Naive thymus-derived CD8-positive, alpha-beta T cell (primary cell): ENCODE results near the gene TRERF1. TPM values are rescaled to one million over a fixed set of nuclear protein-coding genes. Genes with fewer than 3 reads are reported as not detected.
A peak's percentile ranks its signal among the peaks of the same experiment; 100 is the strongest.
"Not testable (repeated sequence)": the region's sequence is repeated elsewhere in the genome, so short reads cannot be mapped to it uniquely, and the experiment has no call there.

Experiments used
- ATAC-seq, 2 donors: fragments of 150-1000 bp; cut with Tn5 transposase in 1 of 2; sonication (Bioruptor Pico), chemical (Tn5 transposase) in 1 of 2; 1 replicate in 1 of 2; 2 replicates in 1 of 2; pipeline ENCODE4 v1.10.0; 2021; ENCODE audit warnings: mild to moderate bottlenecking in 2 of 2, moderate library complexity in 2 of 2
- POLR2A ChIA-PET: fragments of 350-600 bp; sonication (Branson Sonifier 250); formaldehyde crosslinking; loops from one replicate; lab custom pipeline; 2021; ENCODE audit warnings: antibody characterized with exemption; lab: Charles Lee
- DNase-seq, 10 donors: peaks; one replicate each; pipeline versions ENCODE4 v3.0.0 to v3.0.0-alpha.2; 2020 to 2022
- H3K27ac Mint-ChIP-seq, 10 donors: one replicate each; pipeline ENCODE4 v1.8.0; 2020 to 2022; ENCODE audit warnings: mild to moderate bottlenecking in 10 of 10, mixed read lengths in 10 of 10, moderate library complexity in 4 of 10, inconsistent platforms in 1 of 10
- H3K27me3 Mint-ChIP-seq, 5 donors: one replicate each; pipeline ENCODE4 v1.8.0; 2021 to 2022; ENCODE audit warnings: mixed read lengths in 5 of 5
- H3K36me3 Mint-ChIP-seq, 3 donors: one replicate each; pipeline ENCODE4 v1.8.0; 2020 to 2022; ENCODE audit warnings: mixed read lengths in 3 of 3, mild to moderate bottlenecking in 2 of 3, inconsistent platforms in 1 of 3
- H3K4me1 Mint-ChIP-seq, 4 donors: one replicate each; pipeline ENCODE4 v1.8.0; 2021 to 2022; ENCODE audit warnings: mixed read lengths in 4 of 4
- H3K4me3 Mint-ChIP-seq, 10 donors: one replicate each; pipeline ENCODE4 v1.8.0; 2020 to 2022; ENCODE audit warnings: mild to moderate bottlenecking in 10 of 10, mixed read lengths in 10 of 10, moderate library complexity in 6 of 10, inconsistent platforms in 1 of 10
- H3K9me3 Mint-ChIP-seq, 9 donors: one replicate each; pipeline ENCODE4 v1.8.0; 2020 to 2022; ENCODE audit warnings: mixed read lengths in 9 of 9, mild to moderate bottlenecking in 3 of 9, inconsistent platforms in 1 of 9, moderate library complexity in 1 of 9
- polyA plus RNA-seq, 3 donors: library from polyadenylated mRNA; unstranded; fragments of 300-500 nt; fragmentation: Illumina TruSeq; gene quantifications; one replicate each; pipeline ENCODE4 v1.2.3, GENCODE V29; 2021
- total RNA-seq, 8 experiments: library from RNA in 2 of 8; stranded (reverse) in 2 of 8; gene quantifications; one replicate each; pipeline ENCODE4 v1.2.3 and lab custom pipeline; 2021 to 2026

TRERF1 gene
- total and polyA plus RNA-seq, 5 experiments from 2014 or later = 3.8 to 18.2 (median 7.1) TPM

DNA sequence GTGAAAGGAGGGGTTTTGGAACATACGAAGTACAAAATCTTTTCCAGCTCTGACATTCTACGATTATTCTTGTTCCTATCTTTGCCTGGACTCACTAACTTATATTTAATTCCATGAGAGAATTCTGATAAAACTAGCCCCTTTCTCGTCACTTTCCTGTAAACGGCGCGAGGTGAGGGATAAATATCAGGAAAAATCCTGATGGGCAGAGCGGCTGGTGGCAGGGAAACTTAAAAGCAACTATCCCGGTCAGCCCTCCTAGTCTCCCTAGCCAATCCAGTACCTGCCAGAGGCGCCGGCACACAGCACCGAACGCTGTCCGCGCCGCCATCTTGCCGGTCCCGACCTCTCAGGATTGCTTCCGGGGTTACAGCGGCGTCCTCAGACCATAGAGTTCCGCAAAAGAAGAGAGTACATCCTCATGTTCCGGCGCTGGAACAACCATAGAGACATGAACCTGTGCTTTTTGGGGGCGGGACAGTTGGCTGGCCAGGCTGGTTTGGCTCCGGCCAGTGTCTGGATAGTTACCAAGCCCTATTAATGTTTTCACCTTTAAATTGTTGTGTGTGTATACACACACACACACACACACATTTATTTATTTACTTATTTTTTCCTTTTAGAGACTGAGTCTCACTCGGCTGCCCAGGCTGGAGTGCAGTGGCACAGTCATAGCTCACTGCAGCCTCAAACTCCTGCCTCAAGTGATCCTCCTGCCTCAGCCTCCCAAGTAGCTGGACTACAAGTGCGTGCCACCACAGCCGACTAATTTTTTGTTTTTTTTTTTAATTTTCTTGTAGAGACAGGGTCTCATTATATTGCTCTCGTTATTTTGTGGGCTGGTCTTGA is 234.0 kb downstream of the TRERF1 start, which contains the start of gene MRPS10:
TSS of gene MRPS10 (minus strand) at position 343 of the 849 bp plus-strand sequence. CDS start at position 331, 12 bp downstream.
- peak; percentile 81 to 96 (median 88) for DNase-seq
- H3K36me3 Mint-ChIP-seq = peaks cover 0 to 19% (median 4%) of the 10 kb centered on the region in 3 donors
- no peaks in the 10 kb centered on the region for H3K27me3 Mint-ChIP-seq
- POLR2A ChIA-PET = interaction anchor here (0.6 to 1.4 kb wide), 6 partner anchors 27 to 484 kb away, joined by 3 to 6 read pairs (median 3); partner anchors contain the start of genes TOMM6 and TRERF1
- no peaks in the 10 kb centered on the region for H3K9me3 Mint-ChIP-seq
- H3K27ac Mint-ChIP-seq = peak within 1 kb of the TSS; percentile 93 to 99 (median 97)
- ATAC-seq = peak; percentile 99
- H3K4me1 Mint-ChIP-seq = peaks cover 8 to 32% (median 26%) of the 10 kb centered on the region in 4 donors
- peak within 1 kb of the TSS; percentile 95 to 100 (median 98) for H3K4me3 Mint-ChIP-seq

DNA sequence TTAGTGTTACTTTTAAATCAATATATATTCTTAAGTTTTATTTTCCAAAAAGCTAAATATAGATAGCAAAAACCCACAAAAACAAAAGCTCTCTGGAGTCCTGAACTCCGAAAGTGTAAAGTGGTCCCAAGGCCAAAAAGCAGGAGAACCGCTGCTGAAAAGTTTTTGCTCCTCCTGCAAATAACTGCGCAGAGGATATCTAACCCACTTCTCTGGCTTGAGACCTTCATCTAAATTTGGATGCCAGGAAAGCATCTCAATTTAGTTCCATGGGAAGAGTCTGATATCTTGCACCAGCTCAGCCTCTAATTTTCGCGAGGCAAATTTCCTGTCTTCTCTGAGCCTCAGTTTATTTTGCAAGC is 234.6 kb downstream of the TRERF1 start:
- Mint-ChIP-seq H3K36me3 (peaks cover 0 to 24% (median 4%) of the 10 kb centered on the region in 3 donors), H3K9me3 (no peaks in the 10 kb centered on the region), H3K4me1 (peaks cover 8 to 33% (median 28%) of the 10 kb centered on the region in 4 donors), H3K4me3 (peak overlapping the region; percentile 95 to 100 (median 98)), H3K27me3 (no peaks in the 10 kb centered on the region), H3K27ac (peak overlapping the region; percentile 93 to 99 (median 97))
- no peak for ATAC-seq
- POLR2A ChIA-PET = interaction anchor here (0.7 to 1.4 kb wide), 4 partner anchors 173 to 430 kb away, joined by 3 to 6 read pairs (median 4); partner anchors contain the start of genes TOMM6 and TRERF1
- no peak for DNase-seq

DNA sequence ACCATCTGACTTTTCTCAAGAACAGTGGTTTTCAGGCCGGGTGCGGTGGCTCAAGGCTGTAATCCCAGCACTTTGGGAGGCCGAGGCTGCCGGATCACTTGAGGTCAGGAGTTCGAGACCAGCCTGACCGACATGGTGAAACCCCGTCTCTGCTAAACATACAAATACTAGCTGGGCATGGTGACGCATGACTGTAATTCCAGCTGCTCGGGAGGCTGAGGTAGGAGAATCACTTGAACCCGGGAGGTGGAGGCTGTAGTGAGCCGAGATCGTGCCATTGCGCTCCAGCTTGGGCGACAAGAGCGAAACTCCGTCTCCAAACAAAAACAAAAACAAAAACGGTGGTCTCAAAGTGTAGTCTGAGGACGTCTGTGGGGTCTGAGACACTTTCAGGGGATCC is 235.2 kb downstream of the TRERF1 start:
- POLR2A ChIA-PET = interaction anchor here (0.6 to 1.4 kb wide), 5 partner anchors 173 to 429 kb away, joined by 3 to 6 read pairs (median 4); partner anchors contain the start of genes TOMM6 and UBR2
- peaks cover 8 to 33% (median 28%) of the 10 kb centered on the region in 4 donors for H3K4me1 Mint-ChIP-seq
- DNase-seq, ATAC-seq, H3K9me3 Mint-ChIP-seq, H3K27me3 Mint-ChIP-seq: not testable (repeated sequence)
- H3K4me3 Mint-ChIP-seq = peak overlapping the region; percentile 57 to 99 (median 76)
- peaks cover 0 to 30% (median 8%) of the 10 kb centered on the region in 3 donors for H3K36me3 Mint-ChIP-seq
- H3K27ac Mint-ChIP-seq = peak overlapping the region in 5 of 10 donors; percentile 18 to 85 (median 60)

DNA sequence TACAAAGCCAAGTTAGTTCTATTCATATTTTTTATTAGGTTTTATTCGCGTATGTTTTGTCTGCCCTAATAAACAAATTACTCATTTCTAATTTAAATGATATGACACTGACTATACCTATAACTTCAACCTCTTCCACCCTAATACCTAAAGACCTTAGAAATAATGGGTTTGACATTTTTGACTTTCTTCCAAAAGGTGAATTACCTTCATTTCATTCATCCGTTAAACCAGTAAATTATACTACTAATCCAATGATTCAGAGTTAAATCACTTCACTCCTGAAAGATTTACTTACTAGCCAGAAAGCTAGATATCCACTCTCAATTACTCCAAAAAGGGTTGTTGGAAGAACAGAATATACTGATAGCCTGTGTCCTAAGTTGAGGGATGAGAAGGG is 239.3 kb downstream of the TRERF1 start:
- POLR2A ChIA-PET = interaction anchor here (0.6 kb wide), 1 partner anchor 196 kb away, joined by 3 read pairs; no protein-coding TSS in a partner anchor
- H3K36me3 Mint-ChIP-seq = peaks cover 3 to 69% (median 11%) of the 10 kb centered on the region in 3 donors
- H3K4me3 Mint-ChIP-seq = no peak overlapping the region
- H3K9me3 Mint-ChIP-seq = no peaks in the 10 kb centered on the region
- no peaks in the 10 kb centered on the region for H3K27me3 Mint-ChIP-seq
- no peak for DNase-seq
- ATAC-seq = no peak
- H3K27ac Mint-ChIP-seq = peak overlapping the region in 1 of 10 donors; percentile 46
- peaks cover 5 to 29% (median 22%) of the 10 kb centered on the region in 4 donors for H3K4me1 Mint-ChIP-seq

DNA sequence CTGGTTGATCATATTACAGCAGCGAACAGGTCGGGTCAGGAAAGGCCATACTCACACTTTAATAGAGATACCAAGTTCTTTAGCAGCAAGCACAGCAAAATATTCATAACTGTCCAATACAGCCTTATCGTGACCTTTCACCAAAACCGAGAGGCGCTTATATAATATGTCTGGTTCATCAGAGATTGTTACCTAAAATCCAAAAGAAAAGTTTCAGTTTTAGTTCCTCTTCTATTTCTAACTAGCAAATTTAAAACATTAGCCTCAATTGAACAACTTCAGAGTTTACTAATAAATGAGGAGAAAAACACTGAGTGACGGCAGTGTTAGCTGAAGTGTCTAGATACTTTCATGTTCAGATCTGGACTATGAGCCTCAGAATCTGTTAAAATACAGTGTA is 240.0 kb downstream of the TRERF1 start:
- ATAC-seq (no peak), DNase-seq (no peak)
- POLR2A ChIA-PET = interaction anchor here (0.7 to 1.0 kb wide), 2 partner anchors 140 to 352 kb away, joined by 4 to 5 read pairs; partner anchors contain the start of gene UBR2
- Mint-ChIP-seq H3K4me1 (peaks cover 4 to 26% (median 19%) of the 10 kb centered on the region in 4 donors), H3K9me3 (no peaks in the 10 kb centered on the region), H3K4me3 (no peak overlapping the region), H3K36me3 (peaks cover 3 to 76% (median 11%) of the 10 kb centered on the region in 3 donors), H3K27me3 (no peaks in the 10 kb centered on the region), H3K27ac (no peak overlapping the region)

DNA sequence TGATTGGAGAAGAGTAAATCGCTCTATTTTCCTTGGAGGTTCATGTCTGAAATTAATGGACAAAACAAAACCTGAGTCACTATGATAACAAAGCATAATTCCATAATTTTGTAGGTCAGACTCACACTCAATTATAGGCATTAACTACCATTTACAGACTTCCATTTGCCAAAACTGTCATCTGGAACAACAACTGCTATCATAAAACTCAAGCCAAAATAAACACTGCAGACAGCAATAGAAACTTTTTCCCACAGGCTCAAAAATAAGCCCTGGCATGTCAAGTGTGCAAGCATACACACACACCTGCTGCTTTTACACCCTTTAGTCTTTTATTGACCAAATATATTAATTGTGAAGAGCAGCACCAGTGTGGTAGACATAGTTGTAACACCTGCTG is 241.2 kb downstream of the TRERF1 start:
- no peak for ATAC-seq

DNA sequence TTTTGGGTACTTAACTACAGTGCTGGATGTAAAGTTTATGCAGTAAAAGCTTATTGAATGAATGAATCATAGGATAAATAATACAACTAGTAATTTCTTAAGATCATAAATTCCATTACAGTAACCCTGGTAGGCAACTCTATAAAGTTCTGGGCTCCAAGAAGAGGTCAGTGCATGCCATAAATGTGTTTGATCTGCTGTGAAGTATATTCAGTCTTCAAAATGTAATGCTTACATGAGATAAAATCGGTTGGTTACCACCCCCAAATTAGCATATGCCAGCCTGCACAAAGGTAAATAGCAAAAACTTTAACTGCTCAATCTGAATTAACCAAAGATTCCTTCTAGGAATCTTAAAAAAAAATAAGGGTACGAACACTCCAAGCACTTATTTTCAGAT is 244.2 kb downstream of the TRERF1 start:
- H3K9me3 Mint-ChIP-seq, POLR2A ChIA-PET, ATAC-seq, H3K4me1 Mint-ChIP-seq, H3K4me3 Mint-ChIP-seq, H3K27me3 Mint-ChIP-seq, DNase-seq, H3K27ac Mint-ChIP-seq: not testable (repeated sequence)
- H3K36me3 Mint-ChIP-seq = peaks cover 3 to 84% (median 10%) of the 10 kb centered on the region in 3 donors

More for the DNA sequence above, 241.2 kb downstream of the TRERF1 start:
- Mint-ChIP-seq H3K36me3 (peaks cover 3 to 84% (median 13%) of the 10 kb centered on the region in 3 donors), H3K4me3 (no peak overlapping the region), H3K4me1 (peaks cover 2 to 15% (median 8%) of the 10 kb centered on the region in 4 donors), H3K9me3 (no peaks in the 10 kb centered on the region), H3K27ac (no peak overlapping the region), H3K27me3 (no peaks in the 10 kb centered on the region)
- POLR2A ChIA-PET = interaction anchor here (1.0 kb wide), 1 partner anchor 353 kb away, joined by 4 read pairs; the partner anchor contains the start of gene UBR2
- DNase-seq = no peak

DNA sequence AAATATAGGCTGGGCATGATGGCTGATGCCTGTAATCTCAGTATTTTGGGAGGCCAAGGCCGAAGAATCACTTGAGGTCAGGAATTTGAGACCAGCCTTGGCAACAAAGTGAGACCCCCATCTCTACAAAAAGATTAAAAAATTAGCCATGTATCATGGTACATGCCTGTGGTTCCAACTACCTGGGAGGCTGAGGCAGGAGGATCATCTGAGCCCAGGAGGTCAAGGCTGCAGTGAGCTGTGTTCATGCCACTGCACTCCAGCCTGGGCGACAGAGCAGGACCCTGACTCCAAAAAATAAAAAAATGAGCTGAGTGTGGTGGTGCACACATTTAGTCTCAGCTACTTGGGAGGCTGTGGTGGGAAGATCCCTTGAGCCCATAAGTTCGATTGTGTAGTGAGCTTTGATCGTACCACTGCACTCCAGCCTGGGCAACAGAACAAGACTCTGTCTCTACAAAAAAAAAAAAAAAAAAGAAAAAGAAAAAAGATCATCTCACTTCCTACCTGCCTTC is 246.9 kb downstream of the TRERF1 start:
- ATAC-seq = no peak
- no peaks in the 10 kb centered on the region for H3K27me3 Mint-ChIP-seq
- POLR2A ChIA-PET = no interaction called here

DNA sequence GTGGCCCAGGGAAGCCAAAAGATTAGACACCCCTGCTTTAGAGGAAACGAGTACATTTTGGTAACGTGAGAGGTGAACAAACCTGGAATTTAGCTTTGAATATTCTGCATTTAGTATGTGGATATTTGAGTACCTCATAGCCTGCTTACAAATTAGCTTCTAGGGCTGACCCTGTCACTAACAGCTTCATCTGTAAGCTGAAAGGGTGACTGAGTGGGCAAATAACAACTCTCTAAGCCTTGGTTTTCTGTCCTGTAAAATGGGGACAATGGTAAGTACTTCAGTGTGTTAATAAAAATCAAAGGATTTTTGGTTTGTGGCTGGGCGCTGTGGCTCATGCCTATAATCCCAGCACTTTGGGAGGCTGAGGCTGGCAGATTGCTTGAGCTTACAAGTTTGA is 248.5 kb downstream of the TRERF1 start:
- Mint-ChIP-seq H3K4me3 (no peak overlapping the region), H3K4me1 (peaks cover 0 to 4% (median 0%) of the 10 kb centered on the region in 4 donors), H3K9me3 (peaks cover 0 to 11% (median 0%) of the 10 kb centered on the region in 9 donors), H3K27ac (peak overlapping the region in 1 of 10 donors; percentile 38), H3K27me3 (no peaks in the 10 kb centered on the region), H3K36me3 (peaks cover 8 to 58% (median 10%) of the 10 kb centered on the region in 3 donors)
- ATAC-seq = no peak
- DNase-seq = no peak
- POLR2A ChIA-PET = interaction anchor here (0.5 kb wide), 1 partner anchor 8 kb away, joined by 4 read pairs; no protein-coding TSS in a partner anchor

More for the DNA sequence above, 246.9 kb downstream of the TRERF1 start:
- peaks cover 0 to 9% (median 0%) of the 10 kb centered on the region in 9 donors for H3K9me3 Mint-ChIP-seq
- peaks cover 9 to 73% (median 9%) of the 10 kb centered on the region in 3 donors for H3K36me3 Mint-ChIP-seq
- no peak overlapping the region for H3K4me3 Mint-ChIP-seq
- peaks cover 0 to 4% (median 0%) of the 10 kb centered on the region in 4 donors for H3K4me1 Mint-ChIP-seq
- peak overlapping the region in 3 of 10 donors; percentile 27 to 57 (median 29) for H3K27ac Mint-ChIP-seq
- DNase-seq = no peak

DNA sequence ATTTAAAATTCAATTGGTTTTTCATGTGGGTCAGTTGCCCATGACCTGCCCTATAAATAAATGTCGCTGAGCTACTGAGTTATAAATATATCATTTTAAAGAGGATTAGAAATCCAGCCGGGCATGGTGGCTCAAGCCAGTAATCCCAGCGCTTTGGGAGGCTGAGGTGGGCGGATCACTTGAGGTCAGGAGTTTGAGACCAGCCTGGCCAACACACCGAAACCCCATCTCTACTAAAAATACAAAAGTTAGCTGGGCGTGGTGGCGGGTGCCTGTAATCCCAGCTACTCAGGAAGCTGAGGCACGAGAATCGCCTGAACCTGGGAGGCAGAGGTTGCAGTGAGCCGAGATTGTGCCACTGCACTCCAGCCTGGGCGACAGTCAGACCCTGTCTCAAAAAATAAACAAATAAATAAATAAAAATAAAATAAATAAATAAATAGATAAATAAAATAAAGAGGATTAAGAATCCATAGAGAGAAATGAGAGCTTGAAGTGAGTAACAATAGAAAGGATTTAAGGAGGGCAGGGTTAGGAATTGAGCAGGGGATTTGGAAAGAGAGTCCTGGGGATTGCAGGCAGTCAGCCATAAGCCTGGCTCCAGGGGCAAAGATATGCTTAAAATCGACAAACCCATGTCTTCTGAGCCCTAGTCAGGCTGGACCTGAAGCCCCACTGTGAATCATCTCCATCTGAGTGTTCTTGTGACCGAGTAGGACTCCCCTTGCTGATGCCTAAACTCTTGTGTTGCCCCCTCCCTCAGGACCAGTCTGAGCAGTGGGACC is 249.4 kb downstream of the TRERF1 start:
- H3K4me1 Mint-ChIP-seq, H3K27me3 Mint-ChIP-seq, DNase-seq, ATAC-seq, H3K4me3 Mint-ChIP-seq: not testable (repeated sequence)
- Mint-ChIP-seq H3K27ac (peak overlapping the region in 1 of 10 donors; percentile 81), H3K36me3 (peaks cover 8 to 50% (median 10%) of the 10 kb centered on the region in 3 donors), H3K9me3 (peaks cover 0 to 11% (median 0%) of the 10 kb centered on the region in 9 donors)
- POLR2A ChIA-PET = interaction anchor here (0.5 to 0.6 kb wide), 2 partner anchors 9 to 421 kb away, joined by 3 to 4 read pairs; no protein-coding TSS in a partner anchor

DNA sequence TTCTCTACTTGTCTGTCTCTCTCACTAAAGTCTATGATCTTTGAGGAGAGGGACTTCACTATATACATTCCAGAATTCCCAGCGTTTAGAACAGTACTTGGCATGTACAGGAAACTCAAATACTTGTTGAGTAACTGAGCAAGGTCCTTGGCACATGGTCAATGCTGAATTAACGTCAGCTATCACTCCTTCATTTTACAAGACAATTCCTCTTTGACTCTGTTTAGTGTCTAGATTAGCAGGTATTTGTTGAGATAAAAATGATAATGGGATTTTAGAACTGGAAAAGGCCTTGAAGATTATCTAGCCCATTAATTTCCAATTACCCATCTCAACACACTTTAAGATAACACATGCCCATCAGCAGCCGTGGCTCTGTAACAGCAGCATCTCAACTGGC is 250.3 kb downstream of the TRERF1 start:
- no peak for ATAC-seq
- POLR2A ChIA-PET = no interaction called here
- peaks cover 0 to 11% (median 0%) of the 10 kb centered on the region in 9 donors for H3K9me3 Mint-ChIP-seq

More for the DNA sequence above, 250.3 kb downstream of the TRERF1 start:
- DNase-seq = no peak
- Mint-ChIP-seq H3K27me3 (no peaks in the 10 kb centered on the region), H3K27ac (peak overlapping the region in 1 of 10 donors; percentile 9), H3K4me1 (peaks cover 0 to 4% (median 0%) of the 10 kb centered on the region in 4 donors), H3K4me3 (no peak overlapping the region), H3K36me3 (peaks cover 8 to 40% (median 10%) of the 10 kb centered on the region in 3 donors)
